Right atrium auricular region (tissue), 2 donors: ENCODE data around the gene SCRN2. TPM values are rescaled to one million over a fixed set of nuclear protein-coding genes. Genes with fewer than 3 reads are reported as not detected.

Experiments
- DNase-seq: peaks from one replicate; pipeline ENCODE4 v3.0.0-alpha.2; 2019; ENCODE audit warnings: low spot score
- H3K27ac ChIP-seq, 2 donors: fragments of 200-600 bp; sonication (generic); 1 replicate in 1 of 2; 2 replicates in 1 of 2; pipeline ENCODE4 v1.5.1; 2016 to 2019
- H3K27me3 ChIP-seq, 2 donors: fragments of 200-600 bp; sonication (generic); one replicate each; pipeline versions ENCODE4 v1.5.1 to v1.6.0; 2017 to 2019
- H3K36me3 ChIP-seq: fragments of 200-600 bp; sonication (generic); one replicate; pipeline ENCODE4 v1.5.1; 2016
- H3K4me1 ChIP-seq, 2 donors: fragments of 200-600 bp; sonication (generic); one replicate each; pipeline versions ENCODE4 v1.5.1 to v1.6.0; 2017 to 2019
- H3K4me3 ChIP-seq, 2 donors: fragments of 200-600 bp; sonication (generic); 1 replicate in 1 of 2; 2 replicates in 1 of 2; pipeline ENCODE4 v1.5.1; 2017 to 2019; ENCODE audit warnings: mild to moderate bottlenecking in 1 of 2, moderate library complexity in 1 of 2
- H3K9me3 ChIP-seq, 2 donors: fragments of 200-600 bp; sonication (generic); one replicate each; pipeline ENCODE4 v1.5.1; 2019
- CTCF ChIP-seq, 2 donors: fragments of 200-600 bp; sonication (generic); IDR thresholded peaks; one replicate each; pipeline ENCODE4 v1.5.1; 2019; ENCODE audit warnings: antibody characterized with exemption in 2 of 2
- total RNA-seq, 2 donors: library from RNA; depleted of rRNA; stranded (reverse); fragments of >200 nt; gene quantifications; one replicate each; pipeline ENCODE4 v1.1.0, GENCODE V29; 2016

SCRN2 gene
- total RNA-seq, 2 donors from 2014 or later: 28.5 to 37.1 TPM

- no peaks in the 10 kb centered on the region for H3K9me3 ChIP-seq
- H3K4me3 ChIP-seq: no peak overlapping the region
- H3K4me1 ChIP-seq: peaks cover 0 to 10% of the 10 kb centered on the region in 2 donors
- TF ChIP-seq CTCF (IDR thresholded peaks at IDR 0.05): no peak
- DNase-seq: no peak
- no peaks in the 10 kb centered on the region for H3K36me3 ChIP-seq
- H3K27ac ChIP-seq: no peak overlapping the region
- H3K27me3 ChIP-seq: no peaks in the 10 kb centered on the region
Observed at GRCh38 chr17:47792979-47793378, 48.1 kb downstream of the SCRN2 start.

GRCh38 chr17:47792457-47792856 is 48.6 kb downstream of the SCRN2 start:
- no peak for DNase-seq
- H3K4me3 ChIP-seq: no peak overlapping the region
- H3K27ac ChIP-seq: no peak overlapping the region
- H3K9me3 ChIP-seq: no peaks in the 10 kb centered on the region
- no peaks in the 10 kb centered on the region for H3K27me3 ChIP-seq
- TF ChIP-seq CTCF (IDR thresholded peaks at IDR 0.05): no peak
- H3K36me3 ChIP-seq: no peaks in the 10 kb centered on the region
- peaks cover 0 to 10% of the 10 kb centered on the region in 2 donors for H3K4me1 ChIP-seq

- no peak for DNase-seq
- Histone ChIP-seq H3K27ac (no peak overlapping the region), H3K9me3 (no peaks in the 10 kb centered on the region), H3K4me3 (no peak overlapping the region), H3K27me3 (no peaks in the 10 kb centered on the region), H3K4me1 (peaks cover 0 to 10% of the 10 kb centered on the region in 2 donors), H3K36me3 (no peaks in the 10 kb centered on the region)
- no peak for TF ChIP-seq CTCF (IDR thresholded peaks at IDR 0.05)
Observed at GRCh38 chr17:47791025-47791424, 50.0 kb downstream of the SCRN2 start.

GRCh38 chr17:47789611-47790561 is 51.2 kb downstream of the SCRN2 start:
- Histone ChIP-seq H3K4me3 (peak overlapping the region; percentile 18 to 47), H3K27ac (no peak overlapping the region), H3K9me3 (no peaks in the 10 kb centered on the region), H3K4me1 (peaks cover 0 to 10% of the 10 kb centered on the region in 2 donors), H3K27me3 (no peaks in the 10 kb centered on the region), H3K36me3 (no peaks in the 10 kb centered on the region)
- peak; percentile 56 for DNase-seq
- TF ChIP-seq CTCF (IDR thresholded peaks at IDR 0.05): peak; percentile 35 to 70

Other genes starting within 250 kb of the SCRN2 start
- 100 to 1,000 TPM in 1 of 2 donors, 10 to 100 TPM in 1; 91.4 to 102 TPM for gene KPNB1, start 191.4 kb downstream of the SCRN2 start, total RNA-seq
- gene TBKBP1, start 147.1 kb downstream of the SCRN2 start, total RNA-seq: 10 to 100 TPM; 10.9 to 13.7 TPM
- under 1 TPM in 1 of 2 donors, not detected in 1; 0.39 TPM for gene TBX21, start 108.0 kb downstream of the SCRN2 start, total RNA-seq
- 1 to 10 TPM; 2.3 to 3.6 TPM for gene OSBPL7, start 19.5 kb downstream of the SCRN2 start, total RNA-seq
- 10 to 100 TPM; 51.8 to 61.3 TPM for gene MRPL10, start 9.7 kb downstream of the SCRN2 start, total RNA-seq
- gene LRRC46, start 9.6 kb downstream of the SCRN2 start, total RNA-seq: under 1 TPM in 1 of 2 donors, not detected in 1; 0.59 TPM
- 1 to 10 TPM in 1 of 2 donors, not detected in 1; 2.7 TPM for gene SP6, start 9.9 kb upstream of the SCRN2 start, total RNA-seq
- 10 to 100 TPM; 11.7 to 12.8 TPM for gene SP2, start 55.0 kb upstream of the SCRN2 start, total RNA-seq
- 10 to 100 TPM; 28.4 to 35.4 TPM for gene PNPO, start 100.3 kb upstream of the SCRN2 start, total RNA-seq
- 1 to 10 TPM; 1.2 to 6.5 TPM for gene PRR15L, start 116.6 kb upstream of the SCRN2 start, total RNA-seq
- gene CDK5RAP3, start 129.8 kb upstream of the SCRN2 start, total RNA-seq: 10 to 100 TPM; 37.9 to 45.4 TPM
- 10 to 100 TPM; 43.5 to 48.1 TPM for gene COPZ2, start 196.5 kb upstream of the SCRN2 start, total RNA-seq
- 100 to 1,000 TPM; 271 to 418 TPM for gene NFE2L1, start 207.1 kb upstream of the SCRN2 start, total RNA-seq